Type B pancreatic cell (in vitro differentiated cells): ENCODE data around the gene TRAPPC6A. TPM values are rescaled to one million over a fixed set of nuclear protein-coding genes. Genes with fewer than 3 reads are reported as not detected.

Source experiments
- DNase-seq: peaks from one replicate; pipeline ENCODE4 v3.0.0; 2021; ENCODE audit warnings: mixed read lengths; ENCODE audit not compliant: unreplicated experiment; ENCODE audit errors: extremely low spot score
- H3K27ac Mint-ChIP-seq: 2 replicates; pipeline ENCODE4 v1.8.0; 2021; ENCODE audit warnings: mild to moderate bottlenecking, mixed read lengths
- H3K27me3 Mint-ChIP-seq: 2 replicates; pipeline ENCODE4 v1.8.0; 2021; ENCODE audit warnings: mixed read lengths
- H3K36me3 Mint-ChIP-seq: 2 replicates; pipeline ENCODE4 v1.8.0; 2021; ENCODE audit warnings: mixed read lengths
- H3K4me1 Mint-ChIP-seq: one replicate; pipeline ENCODE4 v1.8.0; 2021; ENCODE audit warnings: mixed read lengths; ENCODE audit not compliant: unreplicated experiment
- H3K4me3 Mint-ChIP-seq: 2 replicates; pipeline ENCODE4 v1.8.0; 2021; ENCODE audit warnings: mild to moderate bottlenecking, mixed read lengths
- H3K9me3 Mint-ChIP-seq: 2 replicates; pipeline ENCODE4 v1.8.0; 2021; ENCODE audit warnings: mixed read lengths
- total RNA-seq: library from RNA; stranded (reverse); gene quantifications from 2 replicates; pipeline ENCODE4 v1.2.1, GENCODE V29; 2021; ENCODE audit warnings: low replicate concordance
- TF ChIP-seq, protein P1 (sequence below): fragments of 200-600 bp; sonication (generic); conservative IDR thresholded peaks from 2 replicates; pipeline ENCODE4 v1.5.0; 2021; ENCODE audit warnings: antibody characterized with exemption, mild to moderate bottlenecking

TRAPPC6A gene
- total RNA-seq, 1 donor from 2014 or later: 36.7 TPM

GRCh38 chr19:45126654-45127053 lies 51.4 kb downstream of the TRAPPC6A start:
- Mint-ChIP-seq H3K4me3 (no peak overlapping the region), H3K36me3 (no peaks in the 10 kb centered on the region), H3K9me3 (no peaks in the 10 kb centered on the region), H3K27ac (peak overlapping the region; percentile 71), H3K4me1 (peaks cover 33% of the 10 kb centered on the region), H3K27me3 (no peaks in the 10 kb centered on the region)
- TF ChIP-seq, protein P1, sequence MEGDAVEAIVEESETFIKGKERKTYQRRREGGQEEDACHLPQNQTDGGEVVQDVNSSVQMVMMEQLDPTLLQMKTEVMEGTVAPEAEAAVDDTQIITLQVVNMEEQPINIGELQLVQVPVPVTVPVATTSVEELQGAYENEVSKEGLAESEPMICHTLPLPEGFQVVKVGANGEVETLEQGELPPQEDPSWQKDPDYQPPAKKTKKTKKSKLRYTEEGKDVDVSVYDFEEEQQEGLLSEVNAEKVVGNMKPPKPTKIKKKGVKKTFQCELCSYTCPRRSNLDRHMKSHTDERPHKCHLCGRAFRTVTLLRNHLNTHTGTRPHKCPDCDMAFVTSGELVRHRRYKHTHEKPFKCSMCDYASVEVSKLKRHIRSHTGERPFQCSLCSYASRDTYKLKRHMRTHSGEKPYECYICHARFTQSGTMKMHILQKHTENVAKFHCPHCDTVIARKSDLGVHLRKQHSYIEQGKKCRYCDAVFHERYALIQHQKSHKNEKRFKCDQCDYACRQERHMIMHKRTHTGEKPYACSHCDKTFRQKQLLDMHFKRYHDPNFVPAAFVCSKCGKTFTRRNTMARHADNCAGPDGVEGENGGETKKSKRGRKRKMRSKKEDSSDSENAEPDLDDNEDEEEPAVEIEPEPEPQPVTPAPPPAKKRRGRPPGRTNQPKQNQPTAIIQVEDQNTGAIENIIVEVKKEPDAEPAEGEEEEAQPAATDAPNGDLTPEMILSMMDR: no peak
- no peak for DNase-seq

GRCh38 chr19:45125975-45126493 lies 52.0 kb downstream of the TRAPPC6A start:
- H3K36me3 Mint-ChIP-seq: no peaks in the 10 kb centered on the region
- H3K27me3 Mint-ChIP-seq: no peaks in the 10 kb centered on the region
- H3K27ac Mint-ChIP-seq: peak overlapping the region; percentile 26
- no peak for DNase-seq
- peaks cover 37% of the 10 kb centered on the region for H3K4me1 Mint-ChIP-seq
- H3K9me3 Mint-ChIP-seq: no peaks in the 10 kb centered on the region
- H3K4me3 Mint-ChIP-seq: no peak overlapping the region
- TF ChIP-seq, protein P1: peak; percentile 77

- H3K9me3 Mint-ChIP-seq: no peaks in the 10 kb centered on the region
- H3K4me3 Mint-ChIP-seq: no peak overlapping the region
These were observed 52.7 kb downstream of the TRAPPC6A start for GRCh38 chr19:45125360-45125759.

DNA sequence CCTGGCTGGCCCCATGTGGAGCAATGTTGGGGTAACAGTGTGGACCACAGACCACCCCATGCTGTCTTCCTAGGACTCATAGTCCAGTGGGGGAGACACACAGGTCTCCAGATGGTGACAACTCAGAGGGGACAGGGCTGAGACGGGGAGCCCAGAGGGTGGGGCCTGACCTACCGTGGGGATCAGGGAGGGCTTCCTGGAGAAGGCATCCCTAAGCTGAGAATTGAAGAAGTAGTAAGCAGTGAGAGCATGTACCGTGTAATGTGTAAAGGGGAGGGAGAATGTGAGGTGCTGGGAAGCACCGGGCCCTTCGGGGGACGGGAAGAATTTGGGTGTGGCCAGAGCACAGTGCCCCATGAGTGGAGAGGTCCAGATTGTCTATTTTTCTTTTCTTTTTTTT lies 54.0 kb downstream of the TRAPPC6A start:
- H3K27me3 Mint-ChIP-seq: no peaks in the 10 kb centered on the region
- H3K27ac Mint-ChIP-seq: peak overlapping the region; percentile 89
- no peaks in the 10 kb centered on the region for H3K9me3 Mint-ChIP-seq
- H3K4me1 Mint-ChIP-seq: peaks cover 42% of the 10 kb centered on the region
- H3K4me3 Mint-ChIP-seq: peak overlapping the region; percentile 47
- DNase-seq: no peak
- TF ChIP-seq, protein P1: no peak
- no peaks in the 10 kb centered on the region for H3K36me3 Mint-ChIP-seq

More at GRCh38 chr19:45125360-45125759, 52.7 kb downstream of the TRAPPC6A start:
- DNase-seq: no peak
- H3K27me3 Mint-ChIP-seq: no peaks in the 10 kb centered on the region
- H3K27ac Mint-ChIP-seq: peak overlapping the region; percentile 89
- H3K36me3 Mint-ChIP-seq: no peaks in the 10 kb centered on the region
- TF ChIP-seq, protein P1: no peak
- peaks cover 39% of the 10 kb centered on the region for H3K4me1 Mint-ChIP-seq

DNA sequence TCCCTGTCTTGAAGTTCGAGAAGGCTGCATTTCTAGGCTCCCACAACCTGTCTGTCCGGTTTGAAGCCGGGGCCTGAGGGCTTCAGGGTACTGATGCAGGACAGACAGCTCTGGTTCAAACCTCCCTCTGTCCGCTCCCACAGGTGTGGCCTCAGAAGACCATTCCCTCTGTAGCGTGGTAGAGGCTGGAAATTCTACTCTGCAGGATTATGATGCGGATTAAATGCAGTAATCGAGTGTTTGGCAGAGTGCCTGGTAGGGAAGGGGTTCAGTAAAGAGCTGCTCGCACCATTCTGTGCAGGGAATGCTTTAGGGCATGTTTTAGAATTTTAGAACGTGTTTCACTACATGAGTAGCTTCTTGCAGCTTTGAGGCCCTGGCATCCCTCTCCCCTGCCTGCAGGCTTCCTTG lies 54.6 kb downstream of the TRAPPC6A start:
- Mint-ChIP-seq H3K4me3 (peak overlapping the region; percentile 47), H3K9me3 (no peaks in the 10 kb centered on the region)
- TF ChIP-seq, protein P1: no peak

More for the DNA sequence above, 54.6 kb downstream of the TRAPPC6A start:
- Mint-ChIP-seq H3K4me1 (peaks cover 42% of the 10 kb centered on the region), H3K27ac (peak overlapping the region; percentile 89), H3K27me3 (no peaks in the 10 kb centered on the region), H3K36me3 (no peaks in the 10 kb centered on the region)
- no peak for DNase-seq
